Fibroblast of mammary gland (primary cell): Measurements from ENCODE around the gene WDR3.

Source experiments
- DNase-seq: peaks from one replicate; pipeline ENCODE4 v3.0.0-alpha.2; 2010; ENCODE audit warnings: low read depth
- H3K4me3 ChIP-seq: 2 replicates; pipeline ENCODE4 v1.5.1; 2011; ENCODE audit warnings: low read depth, mild to moderate bottlenecking, low read length, moderate library complexity; ENCODE audit not compliant: control insufficient read depth
- TF ChIP-seq, protein P1 (sequence below): conservative IDR thresholded peaks from 2 replicates; pipeline ENCODE4 v1.5.1; 2011; ENCODE audit warnings: low read depth, low read length, inconsistent platforms; ENCODE audit not compliant: control insufficient read depth, insufficient read depth

WDR3 gene

DNA sequence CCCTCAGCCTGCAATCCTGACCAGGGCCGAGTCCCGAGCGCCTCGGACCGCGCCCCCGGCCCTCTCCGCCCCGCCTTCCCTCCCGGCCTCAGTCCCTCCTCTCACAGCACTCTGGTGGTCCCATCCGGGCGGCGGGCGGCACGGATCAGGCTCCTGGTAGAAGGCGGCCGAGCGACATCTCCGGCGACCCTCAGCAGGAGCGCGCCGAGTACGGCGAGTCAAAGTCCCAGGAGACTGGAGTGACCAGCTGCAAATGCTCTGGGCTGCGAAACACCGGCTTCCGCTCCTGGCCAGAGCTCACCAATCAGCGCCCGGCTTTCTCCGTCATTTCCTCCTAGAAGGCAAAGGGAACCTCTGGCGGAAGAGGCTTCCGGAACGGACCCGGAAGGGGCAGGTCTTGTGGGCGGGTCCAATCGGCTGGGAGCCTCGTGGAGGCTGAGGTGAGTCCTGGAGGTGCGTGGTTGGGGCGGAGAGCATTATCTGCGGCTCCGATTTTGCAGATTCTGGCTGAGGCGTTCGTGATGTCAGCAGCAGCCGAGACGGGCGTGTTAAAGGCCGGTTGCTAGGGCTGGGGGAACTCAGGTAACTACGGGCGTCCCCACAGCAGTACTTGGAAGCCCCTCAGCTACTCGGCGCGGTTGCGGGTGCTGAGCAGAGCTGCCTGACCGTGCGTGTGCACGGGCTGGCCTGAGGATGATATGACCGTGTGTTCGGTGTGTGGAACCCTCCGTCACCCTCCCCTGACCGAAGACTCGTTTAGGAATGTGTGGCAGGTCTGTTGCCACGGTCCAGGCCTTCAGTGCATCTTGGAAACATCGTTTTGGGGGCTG is at the start of gene WDR3, which contains the start of gene GDAP2:
WDR3 (plus strand) TSS at position 397 of the 830 bp plus-strand sequence. CDS start 3,581 bp downstream, outside the sequence.
GDAP2 (minus strand) TSS at position 279 of the 830 bp plus-strand sequence. CDS start 9,264 bp downstream, outside the sequence.
- TF ChIP-seq, protein P1, sequence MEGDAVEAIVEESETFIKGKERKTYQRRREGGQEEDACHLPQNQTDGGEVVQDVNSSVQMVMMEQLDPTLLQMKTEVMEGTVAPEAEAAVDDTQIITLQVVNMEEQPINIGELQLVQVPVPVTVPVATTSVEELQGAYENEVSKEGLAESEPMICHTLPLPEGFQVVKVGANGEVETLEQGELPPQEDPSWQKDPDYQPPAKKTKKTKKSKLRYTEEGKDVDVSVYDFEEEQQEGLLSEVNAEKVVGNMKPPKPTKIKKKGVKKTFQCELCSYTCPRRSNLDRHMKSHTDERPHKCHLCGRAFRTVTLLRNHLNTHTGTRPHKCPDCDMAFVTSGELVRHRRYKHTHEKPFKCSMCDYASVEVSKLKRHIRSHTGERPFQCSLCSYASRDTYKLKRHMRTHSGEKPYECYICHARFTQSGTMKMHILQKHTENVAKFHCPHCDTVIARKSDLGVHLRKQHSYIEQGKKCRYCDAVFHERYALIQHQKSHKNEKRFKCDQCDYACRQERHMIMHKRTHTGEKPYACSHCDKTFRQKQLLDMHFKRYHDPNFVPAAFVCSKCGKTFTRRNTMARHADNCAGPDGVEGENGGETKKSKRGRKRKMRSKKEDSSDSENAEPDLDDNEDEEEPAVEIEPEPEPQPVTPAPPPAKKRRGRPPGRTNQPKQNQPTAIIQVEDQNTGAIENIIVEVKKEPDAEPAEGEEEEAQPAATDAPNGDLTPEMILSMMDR = no peak
- peak; percentile 95 for DNase-seq
- peak within 1 kb of the TSS; percentile 99 for H3K4me3 ChIP-seq

DNA sequence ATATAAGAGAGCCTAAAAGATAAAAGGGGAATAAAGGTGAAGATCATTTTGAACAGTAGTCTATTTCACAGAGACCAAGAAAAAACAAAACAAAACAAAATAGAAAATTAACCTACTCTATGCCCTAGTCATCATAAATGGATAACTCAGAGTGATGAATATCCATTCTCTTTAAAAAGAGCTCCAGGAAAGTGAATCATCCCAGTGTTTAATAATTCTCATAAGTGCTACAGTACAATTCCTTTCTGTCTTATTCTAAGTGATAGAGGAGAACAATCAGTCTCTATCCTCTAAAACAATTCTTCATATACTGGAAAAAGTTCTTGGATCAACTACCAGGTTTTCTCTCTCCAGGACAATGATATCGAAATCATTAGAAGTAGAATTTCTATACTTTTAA is 45.9 kb upstream of the WDR3 start:
- H3K4me3 ChIP-seq = no peak overlapping the region
- peak; percentile 16 for DNase-seq
- TF ChIP-seq, protein P1 = no peak

DNA sequence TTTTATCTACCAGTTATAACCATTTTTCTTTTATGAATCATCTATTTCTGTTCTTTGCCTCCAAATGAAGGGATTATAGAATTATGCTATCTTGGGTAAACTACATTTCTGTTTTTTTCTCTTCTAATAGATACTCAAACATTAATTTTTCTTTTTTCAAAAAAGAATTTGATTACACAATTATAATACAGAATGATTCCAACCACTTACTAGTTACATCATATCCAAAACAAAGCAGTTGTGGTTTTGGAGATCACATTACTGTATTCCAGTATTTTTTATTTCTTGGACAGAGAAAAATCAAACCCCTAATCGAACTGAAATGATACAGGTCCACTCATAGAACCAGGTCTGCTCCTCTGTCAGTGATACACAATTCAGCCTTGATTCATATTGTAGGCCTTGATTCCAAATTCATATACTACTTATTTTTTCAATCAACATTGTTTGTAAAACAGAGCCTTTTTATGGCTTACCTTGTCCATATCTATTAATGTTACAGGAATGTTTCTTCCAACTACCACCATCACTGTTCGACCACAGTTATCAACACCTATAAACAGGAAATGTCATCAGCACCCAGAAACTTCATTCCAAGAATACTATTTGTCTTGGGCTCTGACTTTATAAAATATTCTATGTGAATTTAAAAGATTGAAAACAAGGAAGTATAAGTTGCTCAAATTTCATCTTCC is 43.3 kb upstream of the WDR3 start:
- TF ChIP-seq, protein P1 = no peak
- peak; percentile 38 for DNase-seq
- H3K4me3 ChIP-seq = no peak overlapping the region

DNA sequence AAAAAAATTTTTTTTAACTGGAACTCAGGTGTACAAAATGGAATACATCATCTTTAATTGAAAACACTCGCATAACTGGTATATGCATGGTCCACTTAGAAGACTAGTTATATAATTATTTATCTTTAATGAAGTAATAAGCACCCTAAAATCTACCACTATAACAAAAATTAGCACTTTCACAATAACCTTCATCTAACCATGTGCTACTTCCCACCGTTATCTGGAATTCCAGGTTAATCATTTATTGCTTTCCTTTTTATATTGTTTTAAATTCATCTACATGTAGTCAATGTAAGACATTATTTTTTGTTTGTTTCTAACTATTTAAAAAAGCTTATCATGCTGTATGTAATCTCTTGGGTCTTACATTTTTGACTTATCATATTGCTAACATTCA is 39.1 kb upstream of the WDR3 start:
- DNase-seq = no peak
- H3K4me3 ChIP-seq = no peak overlapping the region
- TF ChIP-seq, protein P1 = no peak

DNA sequence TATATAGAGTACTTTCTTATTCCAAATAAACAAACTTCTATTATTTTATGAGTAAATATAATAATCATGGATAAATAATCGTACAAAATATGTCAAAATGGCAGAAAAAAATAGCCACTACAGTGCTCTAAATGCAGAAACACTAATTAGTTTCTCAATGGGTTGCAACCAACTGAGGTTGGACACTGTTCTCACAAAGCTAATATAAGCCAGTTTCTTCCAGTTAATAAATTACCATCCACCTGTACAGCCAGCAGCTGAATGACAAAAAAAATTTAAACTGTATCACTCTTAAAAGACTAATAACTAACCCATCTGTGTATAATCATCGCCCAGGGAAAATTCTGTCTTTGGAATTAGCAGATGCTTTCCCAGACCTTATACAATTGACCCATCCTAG is 37.0 kb upstream of the WDR3 start:
- DNase-seq = no peak
- TF ChIP-seq, protein P1 = no peak
- no peak overlapping the region for H3K4me3 ChIP-seq

DNA sequence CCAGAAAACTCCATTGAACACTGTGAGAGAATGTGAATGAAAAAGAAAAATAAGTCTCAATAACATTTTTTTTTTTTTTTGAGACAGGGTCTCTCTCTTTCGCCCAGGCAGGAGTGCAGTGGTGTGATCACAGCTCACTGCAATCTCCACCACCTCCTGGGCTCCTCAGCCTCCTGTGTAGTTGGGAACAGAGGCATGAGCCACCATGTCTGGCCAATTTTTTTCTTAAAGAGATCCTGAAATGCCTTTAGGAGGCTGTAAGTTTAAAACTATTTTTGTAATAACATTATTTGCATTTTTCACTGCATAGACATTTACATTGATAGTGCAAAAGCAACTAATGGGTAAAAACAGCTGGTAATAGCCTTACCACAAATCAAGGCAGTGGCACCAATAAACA is 35.5 kb upstream of the WDR3 start:
- H3K4me3 ChIP-seq = no peak overlapping the region
- TF ChIP-seq, protein P1 = no peak
- DNase-seq = no peak
